ENCODE results near the gene MAP2.
A peak's percentile ranks its signal among the peaks of the same experiment; 100 is the strongest.

MAP2 gene

GRCh38 chr2:209609531-209609930 is 185.7 kb downstream of the MAP2 start:
- TF ChIP-seq TAF1 (IDR thresholded peaks at IDR 0.05; ENCODE audit: borderline replicate concordance, low read depth, low read length) (no peak), POLR2A (IDR thresholded peaks at IDR 0.05; ENCODE audit: low read depth, low read length) (no peak), POLR2AphosphoS5 (IDR thresholded peaks at IDR 0.05; ENCODE audit: low read depth, low read length) (no peak)
- FAIRE-seq (no peak), DNase-seq (ENCODE audit: insufficient read length) (no peak)

GRCh38 chr2:209610631-209611030 is 186.8 kb downstream of the MAP2 start:
- no peak for DNase-seq (ENCODE audit: insufficient read length)
- FAIRE-seq: no peak
- TF ChIP-seq POLR2AphosphoS5 (IDR thresholded peaks at IDR 0.05; ENCODE audit: low read depth, low read length): no peak
- no peak for TF ChIP-seq TAF1 (IDR thresholded peaks at IDR 0.05; ENCODE audit: borderline replicate concordance, low read depth, low read length)

- DNase-seq (ENCODE audit: insufficient read length): no peak
- no peak for TF ChIP-seq POLR2AphosphoS5 (IDR thresholded peaks at IDR 0.05; ENCODE audit: low read depth, low read length)
- no peak for TF ChIP-seq POLR2A (IDR thresholded peaks at IDR 0.05; ENCODE audit: low read depth, low read length)
- no peak for TF ChIP-seq TAF1 (IDR thresholded peaks at IDR 0.05; ENCODE audit: borderline replicate concordance, low read depth, low read length)
- FAIRE-seq: no peak
Measured at GRCh38 chr2:209613649-209614305, 189.9 kb downstream of the MAP2 start.

GRCh38 chr2:209614690-209615369 is 191.0 kb downstream of the MAP2 start:
- TF ChIP-seq POLR2AphosphoS5 (IDR thresholded peaks at IDR 0.05; ENCODE audit: low read depth, low read length) (no peak), TAF1 (IDR thresholded peaks at IDR 0.05; ENCODE audit: borderline replicate concordance, low read depth, low read length) (no peak), POLR2A (IDR thresholded peaks at IDR 0.05; ENCODE audit: low read depth, low read length) (no peak)
- FAIRE-seq: no peak
- DNase-seq (ENCODE audit: insufficient read length): no peak

DNA sequence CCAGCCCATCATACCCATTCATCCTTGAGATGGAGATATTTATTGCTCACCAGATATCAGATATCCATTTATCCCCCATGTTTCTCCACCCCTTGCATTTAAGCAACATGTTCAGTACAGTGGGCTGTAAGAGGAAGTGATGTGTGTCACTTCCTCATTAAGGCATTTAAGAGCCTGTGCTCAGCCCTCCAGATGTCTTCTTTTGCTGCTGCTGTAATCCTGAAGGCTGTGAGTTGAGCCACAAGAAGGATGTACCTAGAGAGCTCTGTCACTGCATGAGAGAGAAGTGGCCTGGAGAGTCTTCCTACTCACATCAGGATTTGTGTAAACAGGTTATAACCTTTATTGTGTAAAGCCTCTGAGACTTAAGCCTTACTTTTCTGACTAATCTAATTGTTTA is 195.9 kb downstream of the MAP2 start:
- DNase-seq (ENCODE audit: insufficient read length): peak; percentile 0
- no peak for TF ChIP-seq POLR2AphosphoS5 (IDR thresholded peaks at IDR 0.05; ENCODE audit: low read depth, low read length)
- no peak for TF ChIP-seq POLR2A (IDR thresholded peaks at IDR 0.05; ENCODE audit: low read depth, low read length)
- no peak for TF ChIP-seq TAF1 (IDR thresholded peaks at IDR 0.05; ENCODE audit: borderline replicate concordance, low read depth, low read length)
- FAIRE-seq: no peak

DNA sequence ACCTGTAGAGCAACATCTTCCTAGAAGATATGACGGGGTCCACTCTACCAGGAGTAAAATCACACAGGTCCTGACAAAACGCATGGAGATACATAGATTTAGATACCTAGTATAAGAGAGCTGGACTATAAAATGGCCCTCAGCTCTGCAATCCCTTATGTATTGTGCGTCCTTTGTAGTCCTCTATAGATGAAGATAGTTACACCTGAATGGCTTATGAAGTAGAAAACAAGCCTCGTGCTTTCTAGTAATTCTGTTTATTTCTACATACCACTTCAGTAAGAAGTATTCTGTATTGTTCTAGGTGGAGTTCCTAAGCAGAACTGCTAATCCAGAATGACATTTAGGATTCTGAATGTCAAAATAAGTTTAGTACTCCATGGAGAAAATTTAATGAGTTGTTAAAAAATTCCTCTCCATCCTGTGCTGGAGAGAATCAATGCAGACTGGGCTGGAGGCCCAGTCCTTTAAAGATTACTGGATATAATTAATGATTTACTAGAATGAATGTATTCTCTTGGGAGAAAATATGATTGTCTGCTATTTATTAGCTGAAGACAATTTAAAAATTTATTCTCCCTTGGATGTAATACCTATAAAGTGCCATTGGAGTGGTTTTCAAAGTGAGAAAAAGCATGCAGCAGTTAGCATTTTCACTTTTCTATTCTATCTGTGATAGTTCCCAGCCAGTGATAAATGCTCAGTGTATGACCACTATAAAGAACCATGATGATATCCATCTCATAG is 200.5 kb downstream of the MAP2 start:
- no peak for TF ChIP-seq TAF1 (IDR thresholded peaks at IDR 0.05; ENCODE audit: borderline replicate concordance, low read depth, low read length)
- TF ChIP-seq POLR2AphosphoS5 (IDR thresholded peaks at IDR 0.05; ENCODE audit: low read depth, low read length): no peak
- no peak for TF ChIP-seq POLR2A (IDR thresholded peaks at IDR 0.05; ENCODE audit: low read depth, low read length)
- FAIRE-seq: no peak
- no peak for DNase-seq (ENCODE audit: insufficient read length)

DNA sequence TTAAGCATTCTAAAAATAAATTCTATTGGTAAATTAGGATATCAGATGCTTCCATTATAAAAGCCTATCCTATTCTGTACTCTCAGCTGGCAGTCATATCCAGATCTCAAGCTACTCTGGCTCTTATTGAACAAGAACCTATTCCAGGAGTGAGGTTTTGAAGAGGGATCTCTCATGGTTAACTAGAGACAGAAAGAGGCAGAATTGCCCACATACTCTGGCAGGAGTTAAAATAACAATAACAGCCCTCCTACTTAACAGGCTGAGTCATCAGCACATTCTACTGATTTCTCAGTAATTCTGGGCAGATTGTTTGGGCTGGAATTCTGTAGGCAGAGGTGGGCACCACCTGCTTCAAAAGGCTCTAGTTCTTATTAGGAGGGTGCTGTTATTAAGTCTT is 205.8 kb downstream of the MAP2 start:
- DNase-seq (ENCODE audit: insufficient read length) (no peak), FAIRE-seq (no peak)
- TF ChIP-seq TAF1 (IDR thresholded peaks at IDR 0.05; ENCODE audit: borderline replicate concordance, low read depth, low read length): no peak

DNA sequence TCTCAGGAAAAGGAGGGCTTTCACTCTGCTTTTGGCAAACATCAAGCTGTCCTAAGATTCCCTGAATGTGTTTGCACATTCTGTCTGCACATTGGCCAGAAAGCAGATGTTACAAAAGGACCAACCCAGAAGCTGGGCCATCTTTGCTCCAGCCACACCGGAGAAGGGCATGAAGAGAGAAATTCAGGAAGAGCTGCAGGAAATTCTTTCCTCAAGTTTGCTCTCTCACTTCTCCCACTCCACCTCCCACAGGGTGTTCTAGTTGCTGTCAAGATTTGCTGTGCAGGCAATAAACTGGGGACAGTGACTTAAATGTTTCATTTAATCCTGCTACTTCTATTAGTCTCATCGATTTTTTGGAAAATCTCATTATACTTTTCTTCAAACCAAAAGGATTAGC is 210.1 kb downstream of the MAP2 start:
- TF ChIP-seq TAF1 (IDR thresholded peaks at IDR 0.05; ENCODE audit: borderline replicate concordance, low read depth, low read length): no peak
- no peak for TF ChIP-seq POLR2AphosphoS5 (IDR thresholded peaks at IDR 0.05; ENCODE audit: low read depth, low read length)
- TF ChIP-seq POLR2A (IDR thresholded peaks at IDR 0.05; ENCODE audit: low read depth, low read length): no peak
- FAIRE-seq (no peak), DNase-seq (ENCODE audit: insufficient read length) (no peak)

- no peak for FAIRE-seq
Measured at GRCh38 chr2:209636076-209636475, 212.2 kb downstream of the MAP2 start.

GRCh38 chr2:209637293-209637692 is 213.4 kb downstream of the MAP2 start:
- no peak for TF ChIP-seq TAF1 (IDR thresholded peaks at IDR 0.05; ENCODE audit: borderline replicate concordance, low read depth, low read length)
- no peak for TF ChIP-seq POLR2AphosphoS5 (IDR thresholded peaks at IDR 0.05; ENCODE audit: low read depth, low read length)
- TF ChIP-seq POLR2A (IDR thresholded peaks at IDR 0.05; ENCODE audit: low read depth, low read length): no peak
- FAIRE-seq (no peak), DNase-seq (ENCODE audit: insufficient read length) (no peak)

More at GRCh38 chr2:209636076-209636475, 212.2 kb downstream of the MAP2 start:
- DNase-seq (ENCODE audit: insufficient read length): no peak
- TF ChIP-seq TAF1 (IDR thresholded peaks at IDR 0.05; ENCODE audit: borderline replicate concordance, low read depth, low read length) (no peak), POLR2AphosphoS5 (IDR thresholded peaks at IDR 0.05; ENCODE audit: low read depth, low read length) (no peak), POLR2A (IDR thresholded peaks at IDR 0.05; ENCODE audit: low read depth, low read length) (no peak)

DNA sequence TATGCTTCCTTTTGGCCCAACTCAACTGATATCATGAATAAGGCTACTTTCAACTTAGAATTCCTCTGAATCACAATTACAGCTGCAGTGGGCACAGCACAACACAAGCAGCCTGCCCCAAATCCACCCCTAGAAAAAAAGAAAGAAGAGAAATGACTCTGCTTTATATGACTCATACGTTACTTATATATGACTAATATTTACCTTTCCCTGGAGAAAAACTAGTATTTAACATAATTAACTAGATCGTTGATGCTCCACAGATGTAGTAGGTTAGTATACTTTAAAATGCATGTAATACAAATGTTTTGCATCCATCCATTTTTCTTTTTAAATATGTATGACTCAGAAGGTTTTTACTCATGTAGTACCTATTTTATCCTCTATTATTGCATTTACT is 214.5 kb downstream of the MAP2 start:
- DNase-seq (ENCODE audit: insufficient read length) (no peak), FAIRE-seq (no peak)
- no peak for TF ChIP-seq POLR2A (IDR thresholded peaks at IDR 0.05; ENCODE audit: low read depth, low read length)
- no peak for TF ChIP-seq POLR2AphosphoS5 (IDR thresholded peaks at IDR 0.05; ENCODE audit: low read depth, low read length)

GRCh38 chr2:209640358-209640757 is 216.5 kb downstream of the MAP2 start:
- DNase-seq (ENCODE audit: insufficient read length) (no peak), FAIRE-seq (no peak)
- TF ChIP-seq TAF1 (IDR thresholded peaks at IDR 0.05; ENCODE audit: borderline replicate concordance, low read depth, low read length): no peak
- no peak for TF ChIP-seq POLR2AphosphoS5 (IDR thresholded peaks at IDR 0.05; ENCODE audit: low read depth, low read length)
- no peak for TF ChIP-seq POLR2A (IDR thresholded peaks at IDR 0.05; ENCODE audit: low read depth, low read length)
